Stimulated activated CD4-positive, alpha-beta T cell treated with anti-CD3 and anti-CD28 coated beads, Interleukin-2, amount 100 ng/mL, for 24 hours (primary cell): Measurements from ENCODE around the gene PIK3R1.

Source experiments
- DNase-seq, 2 donors: peaks; one replicate each; pipeline ENCODE4 v3.0.0-alpha.2; 2020

PIK3R1 gene

GRCh38 chr5:68253624-68254585, 38.3 kb downstream of the PIK3R1 start:
- DNase-seq = no peak

- no peak for DNase-seq
Measured at GRCh38 chr5:68254810-68255209, 39.3 kb downstream of the PIK3R1 start.

- no peak for DNase-seq
Measured at GRCh38 chr5:68255305-68256120, 40.0 kb downstream of the PIK3R1 start.

- no peak for DNase-seq
Measured at GRCh38 chr5:68257210-68257609, 41.7 kb downstream of the PIK3R1 start.

- DNase-seq = no peak
Measured at GRCh38 chr5:68258531-68258930, 43.0 kb downstream of the PIK3R1 start.

GRCh38 chr5:68259700-68260099, 44.1 kb downstream of the PIK3R1 start:
- no peak for DNase-seq

GRCh38 chr5:68260467-68260866, 44.9 kb downstream of the PIK3R1 start:
- no peak for DNase-seq

- DNase-seq = no peak
Measured at GRCh38 chr5:68261169-68261568, 45.6 kb downstream of the PIK3R1 start.

GRCh38 chr5:68261569-68262065, 46.1 kb downstream of the PIK3R1 start:
- DNase-seq = no peak

- DNase-seq = no peak
Measured at GRCh38 chr5:68264024-68264956, 48.7 kb downstream of the PIK3R1 start.

GRCh38 chr5:68265347-68265746, 49.8 kb downstream of the PIK3R1 start:
- DNase-seq = no peak

- no peak for DNase-seq
Measured at GRCh38 chr5:68265822-68266395, 50.4 kb downstream of the PIK3R1 start.

- no peak for DNase-seq
Measured at GRCh38 chr5:68266457-68266856, 50.9 kb downstream of the PIK3R1 start.

GRCh38 chr5:68267066-68267465, 51.5 kb downstream of the PIK3R1 start:
- no peak for DNase-seq

GRCh38 chr5:68268101-68268851, 52.7 kb downstream of the PIK3R1 start:
- no peak for DNase-seq

- no peak for DNase-seq
Measured at GRCh38 chr5:68268852-68269130, 53.2 kb downstream of the PIK3R1 start.

- DNase-seq = no peak
Measured at GRCh38 chr5:68269820-68270219, 54.3 kb downstream of the PIK3R1 start.

GRCh38 chr5:68270399-68270975, 54.9 kb downstream of the PIK3R1 start:
- DNase-seq = no peak

GRCh38 chr5:68271124-68271523, 55.6 kb downstream of the PIK3R1 start:
- no peak for DNase-seq

- DNase-seq = no peak
Measured at GRCh38 chr5:68272289-68272688, 56.7 kb downstream of the PIK3R1 start.

GRCh38 chr5:68273717-68274409, 58.3 kb downstream of the PIK3R1 start:
- no peak for DNase-seq
